ENCODE results near the gene SLAMF6.

The SLAMF6 gene

DNA sequence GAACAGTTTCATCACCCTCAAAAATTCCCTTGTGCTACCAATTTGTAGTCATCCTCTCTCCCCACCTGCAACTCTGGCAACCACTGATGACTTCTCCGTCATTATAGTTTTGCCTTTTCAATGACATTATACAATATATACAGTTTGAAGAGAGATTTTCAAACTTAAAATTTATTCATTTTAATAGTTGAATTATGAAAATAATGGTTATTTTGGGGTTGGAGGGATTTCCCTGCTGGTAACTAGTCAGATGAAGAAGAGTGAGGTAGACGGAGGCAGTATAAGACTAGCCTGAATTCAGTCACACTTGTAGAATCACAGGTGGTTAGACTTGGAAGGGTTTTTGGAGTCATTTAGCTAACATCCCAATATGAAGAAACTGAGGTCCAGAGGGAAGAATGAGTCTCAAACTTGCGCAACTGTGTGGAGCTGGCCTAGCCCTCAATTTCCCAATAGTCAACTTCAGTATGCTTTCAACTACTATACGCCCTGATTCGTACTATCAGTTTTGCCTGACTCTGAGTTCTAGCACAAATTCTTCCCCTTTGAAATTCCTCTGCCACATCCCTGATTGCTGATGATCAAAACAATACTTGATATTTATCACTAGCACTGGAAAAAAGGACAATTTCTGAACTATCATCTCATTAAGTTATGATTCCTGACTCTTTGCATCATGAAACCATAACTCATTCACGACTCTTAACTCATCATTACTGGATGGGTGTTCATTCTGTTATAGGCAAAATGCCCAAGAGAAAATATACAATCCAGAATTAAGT is 68.5 kb downstream of the SLAMF6 start:
- in situ Hi-C loops (cut with HindIII; ENCODE audit: low sequenced_read_pairs), result no loop called here
- DNase-seq (ENCODE audit: low read depth, low spot score), result no peak
- H3K4me3 ChIP-seq (ENCODE audit: low read depth, low read length), result no peak overlapping the region
- TF ChIP-seq CTCF (IDR thresholded peaks at IDR 0.05; ENCODE audit: low read depth, low read length), result no peak

DNA sequence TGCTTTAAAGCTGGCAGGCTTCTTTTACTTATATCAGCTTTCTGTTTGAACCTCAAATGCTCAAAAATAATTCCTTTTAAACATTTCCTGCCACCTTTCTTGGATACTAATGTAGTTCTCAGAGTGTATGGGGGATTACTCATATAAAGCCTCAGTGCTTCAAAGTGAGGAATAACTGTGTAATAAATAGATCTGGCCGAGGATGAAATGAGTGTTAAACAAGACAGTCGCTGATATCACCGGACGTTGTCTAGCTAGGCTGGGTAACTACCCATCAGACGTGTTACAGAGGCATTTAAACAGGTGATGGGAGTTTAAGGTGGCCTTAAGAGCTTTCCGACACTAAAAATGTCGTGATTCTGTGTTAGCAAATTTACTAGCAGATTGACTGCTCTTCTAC is 69.6 kb downstream of the SLAMF6 start:
- H3K4me3 ChIP-seq (ENCODE audit: low read depth, low read length), result no peak overlapping the region
- no peak for DNase-seq (ENCODE audit: low read depth, low spot score)
- in situ Hi-C loops (cut with HindIII; ENCODE audit: low sequenced_read_pairs), result no loop called here
- no peak for TF ChIP-seq CTCF (IDR thresholded peaks at IDR 0.05; ENCODE audit: low read depth, low read length)

DNA sequence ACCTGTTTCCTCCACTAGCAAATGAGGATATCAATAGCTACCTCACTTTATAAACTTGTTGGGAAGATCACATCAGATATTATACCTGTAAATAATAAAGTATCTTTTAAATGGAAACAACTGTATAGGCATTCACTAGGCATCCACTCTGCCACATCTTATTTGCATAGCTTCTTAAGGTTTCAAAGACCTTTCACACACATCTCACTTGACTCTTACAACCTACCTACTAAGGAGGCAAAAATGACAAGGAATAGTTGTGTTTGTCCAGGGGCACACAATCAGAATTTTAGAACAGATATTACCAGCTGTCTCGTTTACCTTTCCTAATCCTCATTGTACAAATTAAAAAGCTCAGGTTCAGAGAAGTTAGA is 71.2 kb downstream of the SLAMF6 start:
- TF ChIP-seq CTCF (IDR thresholded peaks at IDR 0.05; ENCODE audit: low read depth, low read length), result no peak

GRCh38 chr1:160451119-160451858 is 71.8 kb downstream of the SLAMF6 start:
- no peak for TF ChIP-seq CTCF (IDR thresholded peaks at IDR 0.05; ENCODE audit: low read depth, low read length)
- in situ Hi-C loops (cut with HindIII; ENCODE audit: low sequenced_read_pairs), result no loop called here
- DNase-seq (ENCODE audit: low read depth, low spot score), result no peak
- H3K4me3 ChIP-seq (ENCODE audit: low read depth, low read length), result no peak overlapping the region

More for the DNA sequence above, 71.2 kb downstream of the SLAMF6 start:
- H3K4me3 ChIP-seq (ENCODE audit: low read depth, low read length), result no peak overlapping the region
- DNase-seq (ENCODE audit: low read depth, low spot score), result no peak
- in situ Hi-C loops (cut with HindIII; ENCODE audit: low sequenced_read_pairs), result no loop called here

GRCh38 chr1:160449494-160449893 is 73.6 kb downstream of the SLAMF6 start:
- DNase-seq (ENCODE audit: low read depth, low spot score), result no peak
- no peak for TF ChIP-seq CTCF (IDR thresholded peaks at IDR 0.05; ENCODE audit: low read depth, low read length)
- no peak overlapping the region for H3K4me3 ChIP-seq (ENCODE audit: low read depth, low read length)
- in situ Hi-C loops (cut with HindIII; ENCODE audit: low sequenced_read_pairs), result no loop called here

DNA sequence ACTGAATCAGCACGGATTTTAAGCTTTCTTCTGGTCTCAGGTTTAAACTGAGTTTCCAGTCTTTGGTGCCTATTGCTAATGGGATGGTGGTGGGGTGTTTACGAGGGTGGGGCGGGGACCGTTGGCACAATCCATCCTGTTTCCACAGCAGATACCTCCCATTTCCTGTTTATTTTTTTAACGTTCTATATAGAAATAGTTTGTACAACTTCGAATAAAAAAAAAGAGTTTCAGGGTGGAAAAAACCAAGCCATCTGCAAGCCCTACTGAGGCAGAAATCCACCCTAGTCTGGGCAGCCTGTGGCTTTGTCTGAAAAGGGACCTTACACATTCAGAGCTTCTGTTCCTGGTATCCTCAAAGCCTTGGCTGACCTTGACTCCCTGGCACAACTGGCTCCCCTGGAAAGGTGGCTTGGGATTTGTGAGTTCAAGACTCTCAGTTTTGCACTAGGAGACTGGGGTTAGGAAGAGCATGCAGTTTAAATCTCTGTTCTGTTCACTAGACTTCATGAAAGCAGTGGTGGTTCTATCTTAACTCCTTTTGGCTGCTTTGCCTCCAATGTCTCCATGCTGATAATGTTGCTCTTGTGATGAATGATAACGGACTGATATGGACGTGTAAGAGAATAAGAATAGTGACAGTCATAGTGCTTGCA is 76.0 kb downstream of the SLAMF6 start:
- TF ChIP-seq CTCF (IDR thresholded peaks at IDR 0.05; ENCODE audit: low read depth, low read length), result no peak
- in situ Hi-C loops (cut with HindIII; ENCODE audit: low sequenced_read_pairs), result no loop called here
- no peak overlapping the region for H3K4me3 ChIP-seq (ENCODE audit: low read depth, low read length)
- no peak for DNase-seq (ENCODE audit: low read depth, low spot score)

All from astrocyte of the spinal cord (primary cell).